Posterior cingulate gyrus (tissue), 11 donors: Measurements from ENCODE around the gene ANGPTL5.
"Not testable (repeated sequence)": the region's sequence is repeated elsewhere in the genome, so short reads cannot be mapped to it uniquely, and the experiment has no call there.

Source experiments
- DNase-seq, 10 donors: peaks; one replicate each; pipeline versions ENCODE4 v3.0.0 to v3.0.0-alpha.2; 2020 to 2021; ENCODE audit warnings: mixed read lengths in 3 of 10
- intact Hi-C: fragments of 100-400 bp; cut with DNase I; formaldehyde crosslinking; loops from one replicate; pipeline ENCODE4 v1.15.1; 2023

ANGPTL5 gene

DNA sequence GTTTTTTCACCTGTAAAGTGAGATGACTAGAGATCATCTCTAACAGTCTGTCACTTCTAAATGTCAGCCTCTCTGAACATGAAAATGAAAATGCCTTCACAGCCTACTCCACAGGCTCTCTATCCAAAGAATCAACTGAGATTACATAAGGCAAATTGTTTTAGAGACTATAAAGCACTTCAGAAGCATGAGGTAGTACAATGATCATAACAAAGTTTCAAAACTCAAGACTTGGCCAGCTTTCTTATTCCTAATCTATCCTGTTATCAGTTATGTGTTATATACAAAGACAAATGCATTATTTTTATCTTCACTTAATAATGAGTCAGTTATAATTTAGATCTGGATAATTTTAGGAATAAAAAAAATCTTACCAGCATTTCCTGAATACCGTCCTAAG lies 21.8 kb downstream of the ANGPTL5 start:
- intact Hi-C loops: no loop called here
- DNase-seq: no peak

DNA sequence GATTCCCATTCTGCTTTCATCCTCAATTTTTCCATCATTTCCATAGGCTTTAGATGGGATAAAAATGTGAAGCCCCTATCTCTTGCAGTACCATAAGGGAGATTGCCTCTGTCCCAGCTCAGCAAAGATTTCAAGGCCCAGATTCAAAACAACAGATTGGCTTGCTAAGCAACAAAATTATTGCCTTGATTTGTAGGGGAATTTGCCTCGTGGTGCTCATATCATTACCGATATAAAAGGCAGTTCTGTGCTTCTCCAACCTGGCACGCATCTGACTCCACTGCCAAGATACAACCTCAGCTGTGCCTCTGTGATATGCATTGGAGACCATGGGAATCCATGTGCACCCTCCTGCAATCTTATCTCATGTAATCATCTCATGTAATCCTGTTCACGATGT lies 26.6 kb downstream of the ANGPTL5 start:
- no peak for DNase-seq
- intact Hi-C loops: no loop called here

DNA sequence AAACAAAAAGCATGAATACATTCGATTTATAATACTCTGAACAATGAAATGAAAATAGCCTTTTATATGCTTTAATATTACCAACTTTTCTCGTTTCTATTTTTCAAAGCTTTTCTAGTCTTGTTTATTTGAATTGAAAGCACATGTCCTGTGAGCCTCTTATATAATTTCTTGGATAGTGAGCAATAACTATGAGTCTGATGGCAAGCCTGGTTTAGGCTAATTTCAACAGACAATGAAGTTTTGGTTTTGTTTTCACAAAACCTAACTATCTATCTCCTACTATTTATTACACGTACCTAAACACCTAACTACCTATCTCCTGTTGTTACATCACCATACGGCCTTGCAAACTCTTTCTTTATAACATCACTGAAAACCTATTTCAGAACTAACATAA lies 30.7 kb downstream of the ANGPTL5 start:
- intact Hi-C loops: no loop called here
- no peak for DNase-seq

GRCh38 chr11:101881586-101881985 lies 34.7 kb downstream of the ANGPTL5 start:
- intact Hi-C loops: no loop called here

DNA sequence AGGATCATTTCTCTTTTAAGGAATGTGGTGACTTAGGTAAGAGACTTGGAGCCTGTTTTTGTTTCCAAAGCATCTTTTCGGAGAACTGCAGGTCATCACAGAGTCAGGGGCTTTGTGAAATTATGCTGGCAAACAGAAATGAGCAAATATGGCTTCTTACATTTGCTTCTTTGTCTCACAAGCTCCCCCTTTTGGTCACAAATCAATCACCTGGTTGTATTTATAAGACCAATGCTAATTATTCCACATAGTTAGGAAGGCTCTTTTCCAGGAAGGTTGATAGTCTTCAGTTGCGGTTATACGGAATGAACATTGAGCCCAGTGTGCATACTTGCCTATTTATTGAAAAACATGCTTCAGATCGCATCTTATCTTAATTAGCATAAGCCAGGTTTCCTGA lies 36.1 kb downstream of the ANGPTL5 start:
- intact Hi-C loops: no loop called here
- no peak for DNase-seq

More at GRCh38 chr11:101881586-101881985, 34.7 kb downstream of the ANGPTL5 start:
- no peak for DNase-seq

GRCh38 chr11:101872171-101872882 lies 44.0 kb downstream of the ANGPTL5 start:
- intact Hi-C loops: no loop called here
- no peak for DNase-seq

- intact Hi-C loops: no loop called here
- no peak for DNase-seq
These were observed 45.8 kb downstream of the ANGPTL5 start for GRCh38 chr11:101870510-101870909.

DNA sequence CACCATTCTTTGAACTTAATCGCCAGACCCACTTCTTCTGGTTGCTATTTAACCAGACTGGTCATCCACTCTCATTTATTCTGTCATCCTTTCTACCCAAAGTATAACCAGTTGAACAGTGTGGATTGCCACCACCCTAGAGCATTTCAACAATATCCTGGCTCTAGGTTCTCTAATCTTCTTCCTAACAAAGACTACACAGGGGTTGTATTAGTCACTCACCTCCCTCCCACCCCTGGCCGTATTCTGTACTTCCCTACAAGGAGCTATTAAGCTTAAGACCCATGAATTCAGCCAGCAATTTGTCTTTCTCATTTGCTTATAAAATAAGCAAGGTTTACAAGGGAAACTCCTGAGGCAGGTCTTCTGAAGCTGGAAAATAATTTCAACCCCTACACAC lies 48.4 kb downstream of the ANGPTL5 start:
- no peak for DNase-seq
- intact Hi-C loops: no loop called here

- intact Hi-C loops: no loop called here
- no peak for DNase-seq
These were observed 49.5 kb downstream of the ANGPTL5 start for GRCh38 chr11:101866619-101867491.

GRCh38 chr11:101864098-101864497 lies 52.2 kb downstream of the ANGPTL5 start:
- DNase-seq: no peak
- intact Hi-C loops: no loop called here

DNA sequence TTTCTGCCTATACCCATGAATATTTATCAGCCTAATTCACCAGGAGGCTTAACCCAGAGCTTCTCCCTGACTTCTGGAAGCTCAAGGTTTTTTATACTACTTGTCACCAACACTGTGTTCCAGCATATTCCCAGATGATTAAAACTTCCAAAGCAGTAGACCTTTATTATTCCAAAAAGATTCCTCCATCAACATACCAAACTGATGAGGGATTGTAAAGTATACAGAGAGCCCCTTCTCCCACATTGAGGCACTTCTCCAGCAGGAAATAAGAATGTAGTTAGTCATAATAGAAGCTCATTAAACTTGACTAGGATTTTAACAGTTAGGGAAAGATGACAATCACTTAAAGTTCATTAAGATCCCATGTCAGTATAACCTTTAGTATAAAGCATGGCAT lies 53.0 kb downstream of the ANGPTL5 start:
- intact Hi-C loops: no loop called here

GRCh38 chr11:101862391-101863233 lies 53.7 kb downstream of the ANGPTL5 start:
- DNase-seq: no peak
- intact Hi-C loops: no loop called here

More for the DNA sequence above, 53.0 kb downstream of the ANGPTL5 start:
- DNase-seq: no peak

- DNase-seq: peak in 4 of 10 donors; percentile 3 to 20 (median 11)
- intact Hi-C loops: loop anchor here (2.0 kb wide), 1 partner anchor 148 kb away; no protein-coding TSS in a partner anchor
These were observed 55.5 kb downstream of the ANGPTL5 start for GRCh38 chr11:101860696-101861427.

GRCh38 chr11:101852260-101852659 lies 64.1 kb downstream of the ANGPTL5 start:
- intact Hi-C loops, DNase-seq: not testable (repeated sequence)

DNA sequence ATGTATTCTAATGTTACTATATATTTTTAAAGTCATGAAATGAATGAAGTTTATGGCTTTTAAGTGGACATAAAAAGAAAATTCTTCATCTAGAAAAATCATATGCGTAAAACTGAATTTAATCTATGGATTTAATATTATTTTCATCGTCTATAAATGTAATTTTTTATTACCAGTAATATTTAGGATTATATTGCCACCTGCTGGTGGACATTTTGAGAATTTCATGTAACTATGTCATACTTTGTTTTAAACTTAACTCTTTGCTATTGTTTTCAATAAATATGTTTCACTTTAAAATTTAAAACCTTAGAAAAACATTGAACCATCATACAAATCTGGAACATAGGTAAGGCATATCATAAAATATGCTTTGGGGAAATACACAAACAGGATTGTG lies 68.1 kb downstream of the ANGPTL5 start:
- no peak for DNase-seq
- intact Hi-C loops: no loop called here

- intact Hi-C loops: no loop called here
These were observed 71.7 kb downstream of the ANGPTL5 start for GRCh38 chr11:101844608-101845007.

GRCh38 chr11:101840704-101841103 lies 75.6 kb downstream of the ANGPTL5 start:
- DNase-seq: no peak
- intact Hi-C loops: no loop called here

More at GRCh38 chr11:101844608-101845007, 71.7 kb downstream of the ANGPTL5 start:
- DNase-seq: no peak
